ENCODE results near the gene GRPEL1.

GRPEL1 gene

DNA sequence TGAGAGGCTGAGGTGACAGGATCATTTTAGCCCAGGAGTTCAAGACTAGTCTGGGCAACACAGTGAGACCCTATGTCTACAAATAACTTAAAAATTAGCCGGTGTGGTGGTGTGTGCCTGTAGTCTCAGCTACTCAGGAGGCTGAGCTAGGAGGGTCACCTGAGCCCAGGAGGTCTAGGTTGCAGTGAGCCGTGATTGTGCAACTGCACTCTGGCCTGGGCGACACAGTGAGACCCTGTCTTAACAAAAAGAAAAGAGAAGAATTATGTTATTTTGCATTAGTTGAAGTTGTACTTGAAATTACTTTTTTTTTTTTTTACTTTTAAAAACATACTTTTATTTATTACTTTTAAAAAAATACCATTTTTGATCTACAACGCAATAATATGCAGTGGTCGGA, 46.5 kb downstream of the GRPEL1 start:
- TF ChIP-seq TAF1 (IDR thresholded peaks at IDR 0.05; ENCODE audit: borderline replicate concordance, insufficient read depth, low read length): no peak
- TF ChIP-seq POLR2AphosphoS5 (IDR thresholded peaks at IDR 0.05; ENCODE audit: low read depth, low read length): no peak
- TF ChIP-seq FOXP2 (optimal IDR thresholded peaks at IDR 0.05; ENCODE audit: borderline replicate concordance, extremely low read depth, extremely low read length, insufficient read depth): no peak
- TF ChIP-seq, protein P1, sequence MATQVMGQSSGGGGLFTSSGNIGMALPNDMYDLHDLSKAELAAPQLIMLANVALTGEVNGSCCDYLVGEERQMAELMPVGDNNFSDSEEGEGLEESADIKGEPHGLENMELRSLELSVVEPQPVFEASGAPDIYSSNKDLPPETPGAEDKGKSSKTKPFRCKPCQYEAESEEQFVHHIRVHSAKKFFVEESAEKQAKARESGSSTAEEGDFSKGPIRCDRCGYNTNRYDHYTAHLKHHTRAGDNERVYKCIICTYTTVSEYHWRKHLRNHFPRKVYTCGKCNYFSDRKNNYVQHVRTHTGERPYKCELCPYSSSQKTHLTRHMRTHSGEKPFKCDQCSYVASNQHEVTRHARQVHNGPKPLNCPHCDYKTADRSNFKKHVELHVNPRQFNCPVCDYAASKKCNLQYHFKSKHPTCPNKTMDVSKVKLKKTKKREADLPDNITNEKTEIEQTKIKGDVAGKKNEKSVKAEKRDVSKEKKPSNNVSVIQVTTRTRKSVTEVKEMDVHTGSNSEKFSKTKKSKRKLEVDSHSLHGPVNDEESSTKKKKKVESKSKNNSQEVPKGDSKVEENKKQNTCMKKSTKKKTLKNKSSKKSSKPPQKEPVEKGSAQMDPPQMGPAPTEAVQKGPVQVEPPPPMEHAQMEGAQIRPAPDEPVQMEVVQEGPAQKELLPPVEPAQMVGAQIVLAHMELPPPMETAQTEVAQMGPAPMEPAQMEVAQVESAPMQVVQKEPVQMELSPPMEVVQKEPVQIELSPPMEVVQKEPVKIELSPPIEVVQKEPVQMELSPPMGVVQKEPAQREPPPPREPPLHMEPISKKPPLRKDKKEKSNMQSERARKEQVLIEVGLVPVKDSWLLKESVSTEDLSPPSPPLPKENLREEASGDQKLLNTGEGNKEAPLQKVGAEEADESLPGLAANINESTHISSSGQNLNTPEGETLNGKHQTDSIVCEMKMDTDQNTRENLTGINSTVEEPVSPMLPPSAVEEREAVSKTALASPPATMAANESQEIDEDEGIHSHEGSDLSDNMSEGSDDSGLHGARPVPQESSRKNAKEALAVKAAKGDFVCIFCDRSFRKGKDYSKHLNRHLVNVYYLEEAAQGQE (IDR thresholded peaks at IDR 0.05; ENCODE audit: insufficient read depth in 1 of 2, low read depth in 2 of 2, low read length in 2 of 2): no peak
- TF ChIP-seq SIN3A (IDR thresholded peaks at IDR 0.05; ENCODE audit: borderline replicate concordance, insufficient read depth, low read length): no peak

DNA sequence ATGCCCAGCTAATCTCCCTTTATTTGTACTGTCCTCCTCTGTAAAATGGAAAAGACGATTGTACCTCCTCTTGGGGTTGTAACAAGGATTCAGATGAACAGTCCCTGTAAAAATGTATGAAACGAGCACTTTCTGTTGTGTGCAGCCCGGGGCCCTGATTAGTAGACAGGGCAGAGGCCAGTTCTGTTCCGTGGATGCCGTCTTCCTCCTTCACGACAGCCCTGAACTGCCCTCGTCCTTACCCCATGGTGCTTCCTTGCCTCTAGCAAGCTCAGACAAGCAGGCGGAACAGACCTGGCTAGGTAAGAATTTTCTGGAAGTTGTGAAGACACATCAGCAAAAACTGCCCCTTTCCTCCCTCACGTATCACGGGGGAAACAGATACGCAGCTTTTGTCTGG, 47.0 kb downstream of the GRPEL1 start:
- TF ChIP-seq FOXP2 (optimal IDR thresholded peaks at IDR 0.05; ENCODE audit: borderline replicate concordance, extremely low read depth, extremely low read length, insufficient read depth) (no peak), SIN3A (IDR thresholded peaks at IDR 0.05; ENCODE audit: borderline replicate concordance, insufficient read depth, low read length) (no peak), TAF1 (IDR thresholded peaks at IDR 0.05; ENCODE audit: borderline replicate concordance, insufficient read depth, low read length) (no peak), POLR2AphosphoS5 (IDR thresholded peaks at IDR 0.05; ENCODE audit: low read depth, low read length) (no peak)
- TF ChIP-seq, protein P1 (IDR thresholded peaks at IDR 0.05; ENCODE audit: insufficient read depth in 1 of 2, low read depth in 2 of 2, low read length in 2 of 2): no peak

DNA sequence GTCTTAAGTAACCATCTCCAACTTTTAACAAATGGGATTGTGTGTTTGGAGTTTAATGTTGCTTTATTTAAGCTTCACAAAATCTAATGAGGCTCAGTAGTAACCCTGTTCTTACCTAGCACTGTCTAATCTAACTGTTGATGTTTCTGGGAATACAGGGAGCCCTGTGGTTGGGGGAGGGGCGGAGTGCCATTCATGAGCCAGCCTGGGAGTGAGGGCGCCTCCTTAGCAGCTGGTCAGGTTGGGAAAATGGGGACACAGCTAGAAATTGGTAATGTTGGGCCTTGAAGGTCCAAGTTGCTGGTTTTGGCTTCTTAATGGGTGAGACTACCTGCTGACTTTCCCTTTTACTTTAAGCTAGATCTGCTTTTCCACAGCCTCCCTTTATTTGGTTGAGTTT, 47.6 kb downstream of the GRPEL1 start:
- TF ChIP-seq, protein P1 (IDR thresholded peaks at IDR 0.05; ENCODE audit: insufficient read depth in 1 of 2, low read depth in 2 of 2, low read length in 2 of 2): no peak
- no peak for TF ChIP-seq POLR2AphosphoS5 (IDR thresholded peaks at IDR 0.05; ENCODE audit: low read depth, low read length)

DNA sequence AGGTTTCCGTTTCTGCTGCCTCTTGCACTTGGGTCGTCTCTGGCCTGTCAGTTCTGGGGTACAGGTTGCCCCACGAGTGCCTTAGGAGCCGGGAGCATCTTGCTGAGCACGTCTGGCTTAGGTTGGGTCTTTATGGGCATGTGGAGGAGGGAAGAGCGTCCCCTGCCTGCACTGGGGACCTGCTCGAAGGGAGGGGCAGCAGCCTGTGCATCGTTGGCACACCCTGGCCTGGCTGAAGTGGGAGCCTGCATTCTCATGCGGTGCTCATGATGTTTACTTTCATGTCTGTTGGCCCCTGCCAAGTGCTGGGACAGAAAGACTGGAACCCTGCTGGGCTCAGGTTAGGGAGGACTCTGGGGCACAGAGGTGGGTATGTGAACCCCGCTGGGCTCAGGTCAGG, 48.5 kb downstream of the GRPEL1 start:
- no peak for TF ChIP-seq SIN3A (IDR thresholded peaks at IDR 0.05; ENCODE audit: borderline replicate concordance, insufficient read depth, low read length)
- no peak for TF ChIP-seq POLR2AphosphoS5 (IDR thresholded peaks at IDR 0.05; ENCODE audit: low read depth, low read length)
- TF ChIP-seq, protein P1 (IDR thresholded peaks at IDR 0.05; ENCODE audit: insufficient read depth in 1 of 2, low read depth in 2 of 2, low read length in 2 of 2): no peak
- TF ChIP-seq FOXP2 (optimal IDR thresholded peaks at IDR 0.05; ENCODE audit: borderline replicate concordance, extremely low read depth, extremely low read length, insufficient read depth): no peak
- TF ChIP-seq TAF1 (IDR thresholded peaks at IDR 0.05; ENCODE audit: borderline replicate concordance, insufficient read depth, low read length): no peak

DNA sequence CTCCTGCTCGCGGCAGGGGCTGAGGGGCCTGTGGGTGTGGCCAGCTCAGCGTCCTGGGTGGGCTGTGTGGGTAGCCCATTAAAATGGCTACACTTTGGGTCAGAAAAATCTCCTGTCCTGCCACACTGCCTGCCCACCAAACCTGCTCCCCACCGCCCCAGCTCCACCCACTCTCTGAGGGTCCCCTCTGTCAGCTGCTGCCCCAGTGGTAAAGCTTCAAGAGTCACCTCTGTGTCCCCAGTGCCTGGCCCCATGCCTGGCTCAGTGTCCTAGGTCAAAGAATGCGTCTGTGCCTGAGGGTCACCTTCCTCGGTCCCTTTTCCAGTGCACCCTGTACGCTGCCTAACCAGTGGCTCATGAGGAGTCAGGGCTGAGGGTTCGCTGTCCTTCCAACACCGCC, 49.6 kb downstream of the GRPEL1 start:
- no peak for TF ChIP-seq POLR2AphosphoS5 (IDR thresholded peaks at IDR 0.05; ENCODE audit: low read depth, low read length)
- TF ChIP-seq SIN3A (IDR thresholded peaks at IDR 0.05; ENCODE audit: borderline replicate concordance, insufficient read depth, low read length): no peak
- TF ChIP-seq, protein P1 (IDR thresholded peaks at IDR 0.05; ENCODE audit: insufficient read depth in 1 of 2, low read depth in 2 of 2, low read length in 2 of 2): no peak
